Activated T-cell treated with anti-CD3 and anti-CD28 coated beads, Interleukin-2, amount 50 U/mL, for 24 hours (primary cell): ENCODE data around the gene MCM9.

Experiments used
- DNase-seq: peaks from one replicate; pipeline ENCODE4 v3.0.0-alpha.2; 2020
- H3K27ac Mint-ChIP-seq: 2 replicates; pipeline ENCODE4 v1.8.0; 2020; ENCODE audit warnings: mild to moderate bottlenecking, mixed read lengths
- H3K27me3 Mint-ChIP-seq: 2 replicates; pipeline ENCODE4 v1.8.0; 2020; ENCODE audit warnings: mixed read lengths
- H3K36me3 Mint-ChIP-seq: 2 replicates; pipeline ENCODE4 v1.8.0; 2020; ENCODE audit warnings: low read depth, mixed read lengths
- H3K4me1 Mint-ChIP-seq: 2 replicates; pipeline ENCODE4 v1.8.0; 2020; ENCODE audit warnings: low read depth, mixed read lengths
- H3K4me3 Mint-ChIP-seq: 2 replicates; pipeline ENCODE4 v1.8.0; 2020; ENCODE audit warnings: mild to moderate bottlenecking, moderate library complexity, mixed read lengths
- H3K9me3 Mint-ChIP-seq: 2 replicates; pipeline ENCODE4 v1.8.0; 2020; ENCODE audit warnings: mixed read lengths

MCM9 gene

GRCh38 chr6:118934461-118935330 lies at the start of gene MCM9:
Gene MCM9, minus strand, starts transcription at chr6:118935159. Its CDS starts 3,436 bp downstream, at chr6:118931723.
- Mint-ChIP-seq H3K36me3 (peaks cover 70% of the 10 kb centered on the region), H3K4me3 (peak within 1 kb of the TSS; percentile 89), H3K27me3 (no peaks in the 10 kb centered on the region), H3K27ac (peak within 1 kb of the TSS; percentile 97), H3K9me3 (peaks cover 3% of the 10 kb centered on the region), H3K4me1 (peaks cover 49% of the 10 kb centered on the region)
- peak; percentile 93 for DNase-seq

- no peak for DNase-seq
- no peaks in the 10 kb centered on the region for H3K27me3 Mint-ChIP-seq
Observed at GRCh38 chr6:118984342-118984741, 49.4 kb upstream of the MCM9 start.

DNA sequence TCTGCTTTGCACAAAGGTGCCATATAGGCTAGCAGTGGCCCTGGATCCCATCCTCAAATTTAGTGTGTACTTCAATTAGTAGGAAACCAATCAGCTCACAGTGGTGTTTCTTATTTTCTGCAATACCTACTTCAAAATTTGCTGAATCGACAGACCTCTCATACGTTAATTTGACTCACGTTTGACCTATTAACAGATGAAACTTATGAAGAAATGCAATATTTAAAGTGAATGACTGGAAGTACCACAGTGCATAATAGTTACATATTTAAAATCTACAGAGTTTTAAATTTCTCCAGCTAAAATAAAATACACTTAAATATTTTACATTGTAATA lies 47.6 kb upstream of the MCM9 start:
- no peak overlapping the region for H3K27ac Mint-ChIP-seq
- H3K4me1 Mint-ChIP-seq: peaks cover 2% of the 10 kb centered on the region
- no peak overlapping the region for H3K4me3 Mint-ChIP-seq
- H3K36me3 Mint-ChIP-seq: peaks cover 20% of the 10 kb centered on the region
- no peaks in the 10 kb centered on the region for H3K9me3 Mint-ChIP-seq
- H3K27me3 Mint-ChIP-seq: no peaks in the 10 kb centered on the region
- no peak for DNase-seq

More at GRCh38 chr6:118984342-118984741, 49.4 kb upstream of the MCM9 start:
- no peak overlapping the region for H3K4me3 Mint-ChIP-seq
- no peaks in the 10 kb centered on the region for H3K9me3 Mint-ChIP-seq
- H3K36me3 Mint-ChIP-seq: peaks cover 5% of the 10 kb centered on the region
- H3K4me1 Mint-ChIP-seq: peaks cover 2% of the 10 kb centered on the region
- no peak overlapping the region for H3K27ac Mint-ChIP-seq

GRCh38 chr6:118981884-118982574 lies 47.1 kb upstream of the MCM9 start:
- Mint-ChIP-seq H3K4me1 (peaks cover 2% of the 10 kb centered on the region), H3K27ac (no peak overlapping the region), H3K9me3 (no peaks in the 10 kb centered on the region), H3K4me3 (no peak overlapping the region), H3K36me3 (peaks cover 21% of the 10 kb centered on the region), H3K27me3 (no peaks in the 10 kb centered on the region)
- no peak for DNase-seq

DNA sequence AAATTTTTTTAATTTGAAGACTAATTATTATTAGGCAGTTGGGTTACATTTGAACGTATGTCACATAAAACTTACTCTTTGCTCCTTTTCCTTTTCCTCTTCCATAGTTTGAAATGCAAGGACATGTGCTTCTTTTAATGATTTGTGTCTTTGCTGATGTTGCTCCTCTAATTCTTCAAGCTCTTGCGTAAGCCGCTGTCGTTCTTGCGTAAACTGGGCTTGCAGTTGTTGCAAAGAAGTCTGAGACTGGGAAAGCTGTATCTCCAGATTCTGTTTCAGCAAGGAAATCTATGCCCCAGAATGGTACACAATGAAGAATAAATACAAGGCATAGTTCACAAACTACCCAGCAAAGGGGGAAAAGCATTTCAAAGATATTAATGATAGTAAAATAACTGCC lies 45.1 kb upstream of the MCM9 start:
- Mint-ChIP-seq H3K4me3 (no peak overlapping the region), H3K27ac (no peak overlapping the region), H3K36me3 (peaks cover 32% of the 10 kb centered on the region), H3K27me3 (no peaks in the 10 kb centered on the region), H3K9me3 (no peaks in the 10 kb centered on the region), H3K4me1 (no peaks in the 10 kb centered on the region)
- no peak for DNase-seq

GRCh38 chr6:118974790-118975189 lies 39.8 kb upstream of the MCM9 start:
- Mint-ChIP-seq H3K4me3 (no peak overlapping the region), H3K36me3 (peaks cover 41% of the 10 kb centered on the region), H3K27me3 (no peaks in the 10 kb centered on the region), H3K27ac (no peak overlapping the region), H3K9me3 (no peaks in the 10 kb centered on the region), H3K4me1 (no peaks in the 10 kb centered on the region)
- no peak for DNase-seq

DNA sequence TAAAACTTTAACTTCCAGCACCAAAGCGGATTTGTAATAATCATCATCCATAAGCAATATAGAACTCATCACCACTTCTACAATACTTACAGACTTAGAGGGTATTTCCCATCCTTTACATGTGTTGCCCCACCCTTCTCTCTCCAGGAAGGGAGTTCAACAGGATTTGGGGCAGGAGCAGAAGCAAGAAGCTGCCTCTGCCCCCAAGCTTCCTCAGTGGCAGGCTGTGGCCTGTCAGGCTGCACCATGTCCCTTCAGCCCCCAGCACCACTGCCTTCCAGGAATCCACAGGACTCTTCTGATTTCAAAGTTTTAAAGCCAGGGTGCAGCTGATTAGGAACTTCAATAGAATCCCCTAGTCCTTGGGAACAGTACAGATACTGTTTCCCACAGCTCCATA lies 36.7 kb upstream of the MCM9 start:
- H3K4me3 Mint-ChIP-seq: no peak overlapping the region
- H3K36me3 Mint-ChIP-seq: peaks cover 21% of the 10 kb centered on the region
- H3K27me3 Mint-ChIP-seq: no peaks in the 10 kb centered on the region
- DNase-seq: no peak
- H3K9me3 Mint-ChIP-seq: no peaks in the 10 kb centered on the region
- no peak overlapping the region for H3K27ac Mint-ChIP-seq
- no peaks in the 10 kb centered on the region for H3K4me1 Mint-ChIP-seq

DNA sequence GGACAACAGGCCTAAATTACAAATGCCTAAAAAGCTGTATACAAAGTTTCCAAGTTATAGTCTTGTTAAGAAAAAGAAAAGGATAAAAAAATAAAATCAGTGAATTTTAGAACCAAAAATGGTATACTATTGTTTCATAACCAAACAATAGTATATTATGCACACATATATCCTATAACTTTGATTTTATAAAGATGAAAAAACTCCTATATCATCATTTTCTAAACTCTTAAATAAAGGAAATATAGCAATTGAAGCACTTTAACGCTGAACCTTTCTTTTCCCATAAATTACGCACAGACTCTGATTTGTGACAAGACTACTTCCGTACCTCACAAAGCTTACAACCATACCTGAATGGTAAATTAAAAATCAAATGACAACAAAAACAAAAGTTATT lies 35.9 kb upstream of the MCM9 start:
- H3K4me3 Mint-ChIP-seq: no peak overlapping the region
- no peaks in the 10 kb centered on the region for H3K27me3 Mint-ChIP-seq
- H3K9me3 Mint-ChIP-seq: no peaks in the 10 kb centered on the region
- H3K27ac Mint-ChIP-seq: no peak overlapping the region
- DNase-seq: no peak
- peaks cover 22% of the 10 kb centered on the region for H3K36me3 Mint-ChIP-seq
- H3K4me1 Mint-ChIP-seq: no peaks in the 10 kb centered on the region

- no peak for DNase-seq
- H3K27me3 Mint-ChIP-seq: no peaks in the 10 kb centered on the region
- H3K4me1 Mint-ChIP-seq: no peaks in the 10 kb centered on the region
- no peak overlapping the region for H3K27ac Mint-ChIP-seq
- H3K36me3 Mint-ChIP-seq: peaks cover 20% of the 10 kb centered on the region
- no peak overlapping the region for H3K4me3 Mint-ChIP-seq
- H3K9me3 Mint-ChIP-seq: no peaks in the 10 kb centered on the region
Observed at GRCh38 chr6:118968416-118968815, 33.5 kb upstream of the MCM9 start.

DNA sequence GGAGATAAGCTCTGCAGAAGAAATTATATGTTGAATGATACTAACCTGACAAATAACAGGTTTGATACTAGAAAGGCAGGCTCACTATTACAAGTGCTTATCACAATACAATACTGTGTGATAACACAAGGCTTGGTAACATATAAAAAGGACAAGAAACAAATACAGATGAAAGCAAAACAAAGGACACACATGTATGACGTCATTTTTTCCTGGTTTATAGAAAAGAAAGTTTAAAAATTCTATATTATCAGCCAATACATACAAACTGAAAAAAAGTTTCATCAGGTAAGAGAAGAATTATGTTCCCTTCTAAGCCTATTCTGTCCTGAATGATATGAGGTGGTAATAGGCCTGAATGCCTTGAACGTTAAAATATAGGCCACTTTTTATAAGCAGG lies 32.3 kb upstream of the MCM9 start:
- no peak overlapping the region for H3K4me3 Mint-ChIP-seq
- no peak for DNase-seq
- H3K36me3 Mint-ChIP-seq: peaks cover 9% of the 10 kb centered on the region
- no peaks in the 10 kb centered on the region for H3K4me1 Mint-ChIP-seq
- H3K27me3 Mint-ChIP-seq: no peaks in the 10 kb centered on the region
- no peaks in the 10 kb centered on the region for H3K9me3 Mint-ChIP-seq
- no peak overlapping the region for H3K27ac Mint-ChIP-seq

- no peaks in the 10 kb centered on the region for H3K4me1 Mint-ChIP-seq
- no peaks in the 10 kb centered on the region for H3K9me3 Mint-ChIP-seq
- H3K4me3 Mint-ChIP-seq: no peak overlapping the region
- H3K27me3 Mint-ChIP-seq: no peaks in the 10 kb centered on the region
- peaks cover 14% of the 10 kb centered on the region for H3K36me3 Mint-ChIP-seq
- no peak overlapping the region for H3K27ac Mint-ChIP-seq
- DNase-seq: no peak
Observed at GRCh38 chr6:118965843-118966370, 30.9 kb upstream of the MCM9 start.

- Mint-ChIP-seq H3K27me3 (no peaks in the 10 kb centered on the region), H3K9me3 (no peaks in the 10 kb centered on the region), H3K4me3 (no peak overlapping the region), H3K27ac (no peak overlapping the region), H3K4me1 (no peaks in the 10 kb centered on the region), H3K36me3 (peaks cover 14% of the 10 kb centered on the region)
- no peak for DNase-seq
Observed at GRCh38 chr6:118965371-118965770, 30.4 kb upstream of the MCM9 start.

DNA sequence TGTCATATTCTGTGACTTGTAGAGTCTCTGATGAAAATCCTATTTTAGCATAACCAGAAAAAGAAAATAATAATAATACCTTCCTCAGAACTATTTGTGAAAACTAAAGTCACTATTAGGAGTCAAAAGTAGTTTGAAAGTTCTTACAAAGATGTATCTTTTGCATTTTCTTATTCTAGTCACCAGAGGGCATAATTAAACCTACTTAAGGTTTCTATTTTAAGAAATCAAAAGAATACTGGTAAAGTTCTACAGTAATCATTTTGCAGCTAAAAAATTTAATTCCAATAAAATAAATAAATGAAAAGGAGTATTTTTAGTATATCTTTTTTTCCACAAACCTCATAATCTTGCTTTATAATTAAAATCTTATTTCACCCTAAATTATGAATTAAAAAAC lies 28.0 kb upstream of the MCM9 start:
- Mint-ChIP-seq H3K4me1 (peaks cover 6% of the 10 kb centered on the region), H3K27me3 (no peaks in the 10 kb centered on the region), H3K36me3 (peaks cover 17% of the 10 kb centered on the region), H3K9me3 (no peaks in the 10 kb centered on the region), H3K4me3 (no peak overlapping the region), H3K27ac (no peak overlapping the region)
- DNase-seq: no peak

GRCh38 chr6:118959903-118960302 lies 24.9 kb upstream of the MCM9 start:
- Mint-ChIP-seq H3K27ac (no peak overlapping the region), H3K9me3 (no peaks in the 10 kb centered on the region), H3K27me3 (no peaks in the 10 kb centered on the region), H3K4me3 (no peak overlapping the region), H3K4me1 (peaks cover 6% of the 10 kb centered on the region), H3K36me3 (peaks cover 13% of the 10 kb centered on the region)
- no peak for DNase-seq

DNA sequence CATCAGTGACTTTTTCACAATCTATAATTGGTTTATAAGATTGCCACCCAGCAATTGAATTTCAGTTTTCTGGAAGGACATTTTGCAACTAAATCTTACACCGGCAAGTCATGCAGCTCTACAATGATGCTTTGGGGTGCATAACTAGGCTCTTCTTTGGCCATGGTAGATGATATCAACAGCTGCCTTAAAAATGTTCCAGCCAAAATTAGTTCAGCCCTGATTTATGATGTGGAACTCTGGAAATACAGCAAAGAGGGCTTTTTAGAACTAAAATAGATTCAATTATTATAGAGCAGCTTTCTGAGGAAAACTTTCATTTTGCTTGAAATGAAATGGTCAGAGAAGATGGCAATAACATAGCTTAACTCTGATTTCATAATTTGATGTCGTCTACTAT lies 18.4 kb upstream of the MCM9 start:
- H3K9me3 Mint-ChIP-seq: peaks cover 18% of the 10 kb centered on the region
- H3K4me3 Mint-ChIP-seq: no peak overlapping the region
- no peak overlapping the region for H3K27ac Mint-ChIP-seq

More for the DNA sequence above, 18.4 kb upstream of the MCM9 start:
- no peak for DNase-seq
- Mint-ChIP-seq H3K27me3 (no peaks in the 10 kb centered on the region), H3K4me1 (no peaks in the 10 kb centered on the region), H3K36me3 (peaks cover 2% of the 10 kb centered on the region)
